BE2C (cell line): ENCODE results near the gene KIF16B.

Source experiments
- DNase-seq: peaks from one replicate; pipeline ENCODE4 v3.0.0-alpha.2; 2020
- H3K27me3 ChIP-seq: fragments of 250-450 bp; sonication (Bioruptor Pico); 2 replicates; pipeline ENCODE4 v1.5.1; 2020; ENCODE audit warnings: mild to moderate bottlenecking
- H3K36me3 ChIP-seq: fragments of 250-450 bp; sonication (Bioruptor Pico); 2 replicates; pipeline ENCODE4 v1.5.1; 2020; ENCODE audit warnings: mild to moderate bottlenecking
- H3K4me1 ChIP-seq: fragments of 250-450 bp; sonication (Bioruptor Pico); 2 replicates; pipeline ENCODE4 v1.5.1; 2020
- H3K4me3 ChIP-seq: 2 replicates; pipeline ENCODE4 v1.5.1; 2011; ENCODE audit warnings: low read depth, low read length
- H3K9me3 ChIP-seq: fragments of 250-450 bp; sonication (Bioruptor Pico); 2 replicates; pipeline ENCODE4 v1.5.1; 2020
- TF ChIP-seq, protein P1 (sequence below): IDR thresholded peaks from 2 replicates; pipeline ENCODE4 v1.5.1; 2012; ENCODE audit warnings: mild to moderate bottlenecking, low read depth, low read length

The KIF16B gene

GRCh38 chr20:16292226-16292880 lies 280.9 kb downstream of the KIF16B start:
- Histone ChIP-seq H3K4me3 (no peak overlapping the region), H3K27me3 (no peaks in the 10 kb centered on the region), H3K9me3 (no peaks in the 10 kb centered on the region), H3K36me3 (no peaks in the 10 kb centered on the region), H3K4me1 (no peaks in the 10 kb centered on the region)
- DNase-seq, result no peak
- TF ChIP-seq, protein P1, sequence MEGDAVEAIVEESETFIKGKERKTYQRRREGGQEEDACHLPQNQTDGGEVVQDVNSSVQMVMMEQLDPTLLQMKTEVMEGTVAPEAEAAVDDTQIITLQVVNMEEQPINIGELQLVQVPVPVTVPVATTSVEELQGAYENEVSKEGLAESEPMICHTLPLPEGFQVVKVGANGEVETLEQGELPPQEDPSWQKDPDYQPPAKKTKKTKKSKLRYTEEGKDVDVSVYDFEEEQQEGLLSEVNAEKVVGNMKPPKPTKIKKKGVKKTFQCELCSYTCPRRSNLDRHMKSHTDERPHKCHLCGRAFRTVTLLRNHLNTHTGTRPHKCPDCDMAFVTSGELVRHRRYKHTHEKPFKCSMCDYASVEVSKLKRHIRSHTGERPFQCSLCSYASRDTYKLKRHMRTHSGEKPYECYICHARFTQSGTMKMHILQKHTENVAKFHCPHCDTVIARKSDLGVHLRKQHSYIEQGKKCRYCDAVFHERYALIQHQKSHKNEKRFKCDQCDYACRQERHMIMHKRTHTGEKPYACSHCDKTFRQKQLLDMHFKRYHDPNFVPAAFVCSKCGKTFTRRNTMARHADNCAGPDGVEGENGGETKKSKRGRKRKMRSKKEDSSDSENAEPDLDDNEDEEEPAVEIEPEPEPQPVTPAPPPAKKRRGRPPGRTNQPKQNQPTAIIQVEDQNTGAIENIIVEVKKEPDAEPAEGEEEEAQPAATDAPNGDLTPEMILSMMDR, result no peak

GRCh38 chr20:16290358-16290757 lies 282.9 kb downstream of the KIF16B start:
- Histone ChIP-seq H3K4me1 (no peaks in the 10 kb centered on the region), H3K4me3 (no peak overlapping the region), H3K27me3 (no peaks in the 10 kb centered on the region; the same call in 1 of the 2 replicates), H3K36me3 (no peaks in the 10 kb centered on the region), H3K9me3 (no peaks in the 10 kb centered on the region)
- DNase-seq, result no peak
- TF ChIP-seq, protein P1, result no peak

DNA sequence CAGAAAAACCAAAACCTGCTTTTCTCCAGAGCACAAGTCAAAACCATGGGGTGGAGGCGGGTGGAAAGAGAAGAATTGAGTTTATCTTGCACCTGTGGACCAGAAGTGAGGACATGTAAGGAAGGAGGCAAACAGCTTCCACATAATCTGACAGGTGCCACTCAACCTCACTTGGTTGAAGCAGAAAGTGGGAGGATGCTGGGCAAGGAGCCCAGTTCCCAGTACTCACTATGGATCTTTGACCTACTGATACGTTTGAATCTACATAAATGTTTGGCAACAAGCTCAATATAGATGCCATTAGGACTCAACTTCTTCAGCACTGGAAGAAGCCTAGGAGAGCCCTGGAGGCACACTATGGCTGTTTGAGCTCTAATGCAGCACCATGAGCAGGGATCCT lies 285.5 kb downstream of the KIF16B start:
- Histone ChIP-seq H3K4me3 (no peak overlapping the region), H3K9me3 (no peaks in the 10 kb centered on the region; the same call in 1 of the 2 replicates), H3K27me3 (no peaks in the 10 kb centered on the region; the same call in 1 of the 2 replicates), H3K36me3 (no peaks in the 10 kb centered on the region), H3K4me1 (no peaks in the 10 kb centered on the region)
- DNase-seq, result no peak
- TF ChIP-seq, protein P1, result no peak

DNA sequence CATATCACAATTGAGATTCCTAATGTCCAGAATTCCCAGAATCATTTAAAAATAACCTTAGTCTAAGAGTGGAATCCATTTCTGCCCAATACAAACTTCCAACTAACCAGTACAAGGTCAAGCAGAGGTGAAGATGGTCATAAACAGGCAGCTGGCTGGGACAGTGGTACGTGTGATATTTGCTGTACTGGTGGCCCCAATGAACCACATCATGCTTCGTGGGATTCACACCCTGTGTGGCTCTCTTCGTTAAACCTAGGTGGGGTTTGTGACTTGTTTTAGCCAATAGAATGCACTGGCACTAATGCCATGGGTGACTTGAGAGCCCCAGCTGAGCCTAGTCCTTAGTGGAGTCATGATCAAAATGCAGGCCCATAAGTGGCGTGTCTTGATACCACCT lies 286.6 kb downstream of the KIF16B start:
- Histone ChIP-seq H3K9me3 (no peaks in the 10 kb centered on the region; the same call in 1 of the 2 replicates), H3K27me3 (no peaks in the 10 kb centered on the region; the same call in 1 of the 2 replicates), H3K36me3 (no peaks in the 10 kb centered on the region), H3K4me1 (no peaks in the 10 kb centered on the region), H3K4me3 (no peak overlapping the region)
- TF ChIP-seq, protein P1, result no peak
- DNase-seq, result no peak

- DNase-seq, result no peak
- H3K9me3 ChIP-seq, result no peaks in the 10 kb centered on the region; the same call in 1 of the 2 replicates
- TF ChIP-seq, protein P1, result no peak
- H3K27me3 ChIP-seq, result no peaks in the 10 kb centered on the region; the same call in 1 of the 2 replicates
- H3K4me1 ChIP-seq, result no peaks in the 10 kb centered on the region
- H3K36me3 ChIP-seq, result no peaks in the 10 kb centered on the region
- H3K4me3 ChIP-seq, result no peak overlapping the region
Measured at GRCh38 chr20:16284385-16285100, 288.7 kb downstream of the KIF16B start.

GRCh38 chr20:16283978-16284377 lies 289.3 kb downstream of the KIF16B start:
- Histone ChIP-seq H3K27me3 (no peaks in the 10 kb centered on the region; the same call in 1 of the 2 replicates), H3K36me3 (no peaks in the 10 kb centered on the region), H3K9me3 (no peaks in the 10 kb centered on the region; the same call in 1 of the 2 replicates), H3K4me3 (no peak overlapping the region), H3K4me1 (no peaks in the 10 kb centered on the region)
- DNase-seq, result no peak
- TF ChIP-seq, protein P1, result no peak
